COLO668 (cell line): ENCODE results near the gene DOP1B.
"Not testable (repeated sequence)": the region's sequence is repeated elsewhere in the genome, so short reads cannot be mapped to it uniquely, and the experiment has no call there.

ENCODE experiments used
- DNase-seq: peaks from one replicate; lab custom pipeline; 2025; ENCODE audit not compliant: unreplicated experiment; lab: John Stamatoyannopoulos, UW

The DOP1B gene

DNA sequence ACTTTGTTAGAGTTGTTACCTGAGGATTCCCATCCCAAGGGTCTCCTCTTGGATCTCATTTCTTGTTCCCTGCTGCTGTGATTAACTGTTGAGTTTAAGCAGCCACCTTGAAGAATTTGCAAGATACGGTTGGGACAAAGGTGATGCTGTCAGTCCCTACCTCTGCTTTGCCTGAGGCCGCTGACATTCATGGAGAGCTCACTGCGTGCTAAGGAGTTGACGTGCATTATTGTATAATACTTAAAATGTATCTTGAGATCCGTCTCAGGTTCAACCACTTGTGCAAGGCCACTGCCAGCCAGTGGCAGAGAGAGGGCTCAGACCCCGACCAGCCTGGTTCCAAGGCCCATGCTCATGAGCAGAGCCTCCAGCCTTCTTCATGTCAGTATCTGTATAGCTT, 14.2 kb downstream of the DOP1B start:
- DNase-seq = no peak

DNA sequence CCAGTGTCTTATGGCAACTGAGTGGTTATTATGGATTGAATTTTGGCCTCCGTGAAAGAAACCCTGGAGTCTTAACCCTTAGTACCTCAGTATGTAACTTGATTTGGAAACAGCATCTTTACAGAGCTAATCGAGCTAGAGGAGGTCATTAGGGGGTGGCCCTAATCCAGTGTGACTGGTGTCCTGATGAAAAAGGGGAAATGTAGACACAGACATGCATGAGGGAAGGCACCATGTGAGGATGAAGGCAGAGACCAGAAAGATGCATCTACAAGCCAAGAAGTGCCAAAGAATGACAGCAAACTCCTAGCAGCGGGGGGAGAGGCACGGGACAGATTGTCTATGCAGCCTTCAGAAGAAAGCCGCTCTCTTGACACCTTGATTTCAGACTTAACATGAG, 14.7 kb downstream of the DOP1B start:
- no peak for DNase-seq

DNA sequence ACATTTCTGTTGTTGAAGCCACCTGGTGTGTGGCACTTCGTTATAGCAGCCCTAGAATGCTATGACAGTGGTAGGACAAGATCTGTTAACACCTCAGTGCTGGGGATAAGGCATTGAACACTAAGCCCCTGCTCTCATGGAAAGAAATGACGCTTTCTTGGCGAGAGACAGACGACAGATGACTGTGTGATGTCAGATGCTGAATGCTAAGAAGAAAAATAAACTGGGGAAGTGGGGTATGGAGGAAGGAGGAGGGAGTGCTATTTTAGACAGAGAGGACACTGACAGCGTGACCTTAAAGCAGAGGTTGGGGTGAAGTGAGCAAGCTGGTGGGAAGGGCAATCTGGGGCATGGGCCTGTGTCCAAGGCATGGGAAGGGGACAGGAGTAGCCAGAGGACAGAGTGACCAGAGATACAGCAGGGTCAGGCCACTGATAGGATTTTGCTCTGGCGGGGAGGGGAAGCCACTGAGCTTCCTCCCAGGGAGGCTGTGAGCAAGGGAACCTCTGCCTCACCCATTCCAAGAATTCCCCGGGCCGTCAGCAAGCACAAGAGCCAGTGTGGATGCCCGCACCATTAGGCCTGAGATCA, 15.2 kb downstream of the DOP1B start:
- no peak for DNase-seq

DNA sequence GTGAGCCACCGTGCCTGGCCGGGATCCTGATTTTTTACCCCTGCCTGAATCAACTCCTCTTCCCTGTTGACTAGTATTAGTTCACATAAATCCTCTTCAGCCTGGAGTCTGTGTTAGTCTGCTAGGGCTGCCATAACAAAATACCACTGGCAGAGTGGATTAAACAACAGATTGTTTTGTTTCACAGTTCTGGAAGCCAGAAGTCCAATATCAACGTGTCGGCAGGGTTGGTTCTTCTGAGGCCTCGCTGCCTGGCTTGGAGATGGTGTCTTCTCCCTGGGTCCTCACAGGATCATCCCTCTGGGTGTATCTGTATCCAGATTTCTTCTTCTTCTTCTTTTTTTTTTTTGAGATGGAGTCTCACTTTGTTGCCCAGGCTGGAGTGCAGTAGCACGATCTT, 18.2 kb downstream of the DOP1B start:
- no peak for DNase-seq

DNA sequence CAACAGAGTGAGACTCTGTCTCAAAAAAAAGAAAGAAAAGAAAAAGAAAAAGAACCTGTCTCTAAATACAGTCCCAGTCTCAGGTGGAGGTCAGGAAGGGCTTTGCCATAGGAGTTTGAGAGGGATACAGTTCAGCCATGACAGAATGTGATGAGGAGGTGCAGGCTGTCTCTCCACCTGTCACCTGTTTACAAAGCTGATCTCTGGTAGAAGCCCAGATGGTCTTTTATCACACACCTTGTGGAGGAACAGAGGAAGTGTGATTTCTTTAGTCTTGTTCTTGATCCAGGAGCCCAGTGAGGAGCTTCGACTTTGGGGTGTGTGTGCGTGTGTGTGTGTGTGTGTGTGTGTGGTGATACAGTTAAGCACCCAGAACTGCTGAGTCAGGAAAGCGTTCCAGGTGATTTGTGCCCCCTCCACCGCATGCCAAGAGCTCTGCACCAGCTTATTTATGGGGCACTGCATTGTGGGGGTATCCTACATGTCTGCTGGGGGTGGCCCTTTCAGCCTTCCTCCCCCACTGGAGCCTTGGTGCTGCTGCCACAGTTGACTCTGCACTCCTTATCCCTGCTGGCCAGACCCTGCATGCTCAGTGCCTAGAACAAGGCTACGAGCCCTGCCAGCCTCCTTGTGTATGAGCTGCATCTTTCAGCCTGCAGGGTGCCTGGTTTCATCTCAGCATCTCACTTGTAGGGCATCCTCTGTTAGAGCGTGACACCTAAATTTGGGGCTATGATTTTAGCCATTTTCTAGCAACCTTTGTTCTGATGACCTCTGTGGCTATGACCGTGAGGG, 19.3 kb downstream of the DOP1B start:
- DNase-seq = peak; percentile 32

DNA sequence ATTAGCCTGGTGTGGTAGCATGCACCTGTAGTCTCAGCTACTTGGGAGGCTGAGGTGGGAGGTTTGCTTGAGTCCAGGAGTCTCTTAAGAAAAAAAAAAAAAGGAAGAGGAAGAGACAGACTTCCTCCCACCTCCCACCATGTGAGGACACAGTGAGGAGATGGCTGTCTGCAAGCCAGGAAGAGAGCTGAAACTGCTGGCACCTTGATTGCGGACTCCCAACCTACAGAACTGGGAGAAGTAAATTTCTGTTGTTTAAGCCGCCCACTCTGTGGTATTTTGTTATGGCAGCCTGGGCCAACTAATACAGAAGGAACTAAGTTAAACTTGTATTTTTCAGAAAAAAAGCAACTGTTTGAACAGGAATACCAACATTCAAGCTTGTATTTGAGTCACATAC, 21.7 kb downstream of the DOP1B start:
- no peak for DNase-seq

DNA sequence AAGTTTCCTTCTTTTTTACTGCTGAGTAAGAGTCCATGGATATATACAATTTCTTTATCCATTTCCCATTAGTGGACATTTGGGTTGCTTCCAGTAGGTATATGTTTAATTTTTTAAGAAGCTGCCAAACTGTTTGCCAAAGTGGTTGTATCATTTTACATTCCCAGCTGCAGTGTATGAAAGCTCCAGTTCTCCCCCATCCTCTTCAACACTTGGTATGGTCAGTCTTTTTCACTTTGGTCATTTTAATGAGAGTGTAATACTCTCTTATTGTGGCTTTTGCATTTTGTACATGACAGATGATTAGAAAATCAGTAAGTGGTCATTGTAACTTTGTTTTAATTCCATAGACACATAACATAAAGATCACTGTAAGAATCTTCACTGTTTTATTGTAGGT, 22.5 kb downstream of the DOP1B start:
- DNase-seq = no peak

DNA sequence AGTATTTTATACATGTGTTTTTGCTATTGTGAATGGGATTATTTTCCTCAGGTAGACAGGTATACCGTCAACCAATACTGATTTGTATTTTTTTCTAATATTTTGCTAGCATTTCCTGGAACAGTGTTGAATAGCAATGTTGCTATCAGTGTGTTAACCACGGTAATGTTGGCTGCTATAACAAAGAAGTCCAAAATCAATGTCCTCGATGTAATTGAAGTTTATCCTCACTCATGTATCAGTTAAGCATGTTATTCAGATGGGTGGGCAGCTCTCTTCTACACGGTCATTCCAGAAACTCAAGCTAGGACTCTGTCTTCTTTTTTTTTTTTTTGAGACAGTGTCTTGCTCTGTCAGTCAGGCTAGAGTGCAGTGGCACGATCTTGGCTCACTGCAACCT, 24.3 kb downstream of the DOP1B start:
- DNase-seq = no peak

DNA sequence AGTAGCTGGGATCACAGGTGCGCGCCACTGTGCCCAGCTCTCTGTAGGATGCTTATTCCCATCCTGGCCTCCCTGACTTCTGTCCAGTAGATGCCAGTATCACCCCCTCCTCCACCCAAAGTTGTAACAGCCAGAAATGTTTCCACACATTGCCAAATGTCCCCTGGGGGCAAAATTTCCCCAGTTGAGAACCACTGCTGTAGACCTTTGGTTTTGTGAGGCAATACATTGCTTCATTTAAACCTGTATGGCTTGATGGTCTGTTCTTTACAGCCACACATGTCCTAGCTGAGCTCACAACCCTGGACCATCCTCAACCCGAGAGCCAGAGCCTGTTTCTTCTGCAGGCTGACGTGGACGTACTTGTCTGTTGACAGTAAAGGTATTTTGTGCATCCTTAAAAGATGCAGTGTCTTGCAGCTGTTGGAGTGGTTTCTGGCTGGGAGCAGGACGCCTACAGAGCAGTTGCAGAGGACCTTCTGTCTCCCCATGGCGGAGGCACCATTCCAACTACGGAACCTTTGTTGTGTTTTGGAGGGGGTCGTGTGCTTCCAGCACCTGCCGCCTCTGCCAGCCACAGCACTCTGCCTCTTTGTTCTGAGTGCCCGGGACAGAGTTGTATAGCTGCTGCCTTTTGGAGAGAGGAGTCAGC, 26.6 kb downstream of the DOP1B start:
- no peak for DNase-seq

DNA sequence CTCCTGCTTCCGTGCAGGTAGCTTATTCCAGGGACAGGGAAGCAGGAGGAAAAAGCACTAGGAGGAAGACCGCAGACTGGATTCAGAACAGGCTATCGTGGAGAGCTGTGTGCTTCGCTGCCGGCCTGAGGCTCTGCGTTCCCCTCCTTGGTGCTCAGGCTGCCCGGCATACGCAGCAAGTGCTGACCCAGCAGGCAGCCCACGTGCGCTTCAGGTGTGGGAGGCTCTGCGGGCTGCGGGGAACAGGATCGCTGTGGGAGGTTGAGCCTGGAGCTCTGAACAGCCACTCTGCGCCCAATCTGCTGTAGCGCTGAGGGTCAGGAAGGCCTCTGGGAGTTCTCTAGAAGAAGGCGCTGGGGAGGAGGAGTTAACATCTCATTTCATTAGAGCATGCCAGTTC, 27.9 kb downstream of the DOP1B start:
- no peak for DNase-seq

DNA sequence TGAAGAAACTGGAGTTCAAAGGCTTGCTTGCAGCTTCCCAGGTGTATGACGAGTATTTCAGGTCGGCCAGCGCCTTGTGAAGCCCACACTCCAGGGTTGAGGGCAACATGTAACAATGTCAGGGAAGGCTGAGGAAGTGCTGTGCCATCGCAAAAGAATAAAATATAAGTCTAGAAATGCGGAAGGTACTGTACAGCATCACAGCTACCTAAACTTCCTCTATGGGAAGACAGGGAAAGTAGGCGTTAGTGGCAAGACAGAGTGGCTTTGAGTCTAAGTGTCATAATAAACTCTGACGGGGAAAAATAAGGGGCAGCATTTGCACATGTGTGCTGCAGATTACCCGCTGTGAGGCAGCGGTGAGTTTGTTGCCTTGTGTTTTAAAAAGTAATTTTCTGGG, 28.9 kb downstream of the DOP1B start:
- DNase-seq = no peak

DNA sequence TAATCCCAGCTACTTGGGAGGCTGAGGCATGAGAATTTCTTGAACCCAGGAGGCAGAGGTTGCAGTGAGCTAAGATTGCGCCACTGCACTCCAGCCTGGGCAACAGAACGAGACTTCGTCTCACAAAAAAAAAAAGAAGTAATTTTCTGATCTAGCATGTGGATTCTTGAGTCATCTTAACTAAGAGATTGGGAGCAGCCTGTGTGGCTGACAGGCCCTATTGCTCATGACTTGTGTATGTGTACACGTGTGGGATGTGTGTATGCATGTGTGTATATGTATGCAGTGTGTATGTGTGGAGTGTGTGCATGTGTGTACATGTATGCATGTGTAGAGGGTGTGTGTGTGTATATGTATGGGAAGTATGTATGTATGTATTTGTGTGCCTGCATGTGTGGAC, 29.5 kb downstream of the DOP1B start:
- no peak for DNase-seq

DNA sequence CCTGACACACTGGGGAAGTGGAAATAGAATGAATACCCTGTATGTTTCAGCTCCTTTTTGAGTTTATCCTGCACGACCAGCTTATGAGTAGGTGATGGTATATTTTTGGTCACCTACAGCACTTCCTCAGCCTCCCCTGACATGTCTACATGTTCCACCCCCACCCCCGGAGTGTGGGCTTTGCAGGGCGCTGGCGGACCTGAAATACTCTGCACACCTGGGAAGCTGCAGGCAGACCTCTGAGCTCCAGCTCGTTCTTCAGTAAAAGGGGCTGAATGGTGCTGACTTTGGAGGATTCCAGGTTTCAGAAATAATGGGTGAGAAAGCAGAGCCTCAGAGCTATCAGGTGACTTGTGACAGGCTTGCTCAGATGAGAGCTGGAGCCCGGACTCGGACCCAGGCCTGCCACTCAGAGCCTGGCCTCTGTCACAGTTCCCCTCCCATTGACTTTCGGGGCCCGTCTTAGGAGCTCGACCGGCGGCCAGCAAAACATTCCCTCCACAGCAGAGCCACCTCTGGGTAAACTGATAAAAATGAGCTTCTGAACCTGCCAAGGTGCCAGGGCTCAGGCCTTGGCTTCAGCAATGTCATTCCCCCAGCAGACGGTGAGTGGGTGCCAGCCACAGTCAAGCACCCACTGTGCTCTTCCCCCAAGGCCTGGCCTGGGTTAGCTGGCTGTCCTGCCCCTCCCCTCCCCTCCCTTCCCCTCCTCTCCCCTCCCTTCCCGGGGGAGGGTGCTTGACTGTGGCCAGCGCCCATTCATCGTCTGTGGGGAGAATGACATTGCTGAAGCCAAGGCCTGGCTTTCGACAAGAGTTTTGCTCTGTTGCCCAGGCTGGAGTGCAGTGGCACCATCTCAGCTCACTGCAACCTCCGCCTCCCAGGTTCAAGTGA, 30.1 kb downstream of the DOP1B start:
- DNase-seq = peak; percentile 25

DNA sequence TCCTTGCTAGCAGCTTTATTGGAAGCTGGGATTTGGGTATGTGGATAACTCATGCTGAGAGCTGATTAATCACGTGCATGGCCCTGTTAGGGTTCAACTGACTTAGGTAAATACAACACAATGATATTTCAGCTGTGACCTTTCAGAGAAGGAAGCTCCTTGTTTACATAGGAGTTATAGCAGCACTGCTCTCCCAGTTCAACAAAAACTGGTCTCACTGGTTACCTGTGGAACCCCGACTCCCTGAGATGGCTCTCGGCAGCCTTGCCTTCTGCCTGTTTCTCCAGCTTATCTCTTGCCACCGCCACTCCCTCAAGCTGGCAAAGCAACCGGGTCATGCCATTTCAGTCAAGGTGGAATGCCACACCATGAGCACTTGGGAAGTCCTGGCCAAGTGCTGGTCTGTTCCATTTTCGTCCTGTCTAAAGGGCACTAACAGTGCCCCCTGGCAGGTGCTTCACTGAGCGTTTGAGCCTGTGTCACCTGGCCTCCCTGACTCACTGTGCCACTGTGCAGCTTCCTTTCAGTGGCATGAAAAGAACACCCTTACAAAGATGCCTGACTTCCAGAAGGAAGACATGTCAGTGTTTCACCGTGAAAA, 31.6 kb downstream of the DOP1B start:
- peak; percentile 84 for DNase-seq

DNA sequence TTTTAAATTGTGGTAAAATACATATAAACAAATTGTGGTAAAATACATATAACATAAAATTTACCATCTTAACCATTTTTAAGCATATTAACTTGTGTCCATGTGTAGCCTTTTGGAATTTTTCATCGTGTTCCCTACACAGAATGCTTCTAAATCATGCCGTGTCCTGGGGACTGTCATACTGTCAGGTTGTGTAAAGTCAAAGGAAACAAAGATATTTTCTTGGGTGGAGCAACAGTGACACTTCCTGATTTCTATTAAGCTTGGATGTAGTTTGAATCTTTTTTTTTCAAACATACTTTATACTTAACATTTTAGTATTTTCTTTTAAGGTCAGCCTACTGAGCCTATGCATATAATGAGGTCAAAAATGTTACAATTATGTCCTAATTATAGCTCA, 32.3 kb downstream of the DOP1B start:
- DNase-seq = no peak

DNA sequence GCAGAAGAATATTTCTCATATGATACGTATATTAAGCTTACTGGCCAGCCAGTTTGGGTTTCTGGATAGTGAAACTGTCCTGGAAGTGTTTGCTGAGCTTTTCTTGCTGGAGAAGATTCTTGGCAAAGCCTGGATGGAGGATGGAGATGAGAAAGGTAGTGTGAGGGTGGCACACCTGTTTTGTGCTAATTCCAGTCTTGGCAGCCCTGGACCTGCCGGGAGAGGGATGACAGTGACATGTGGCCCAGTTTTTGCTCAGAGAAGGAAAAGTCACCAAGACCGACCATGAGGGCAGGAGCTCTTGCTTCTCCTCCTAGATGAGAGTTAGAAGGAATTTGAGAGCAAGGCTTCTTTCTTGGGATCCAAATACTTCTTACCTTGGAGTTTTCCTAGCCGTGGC, 34.1 kb downstream of the DOP1B start:
- DNase-seq = no peak

DNA sequence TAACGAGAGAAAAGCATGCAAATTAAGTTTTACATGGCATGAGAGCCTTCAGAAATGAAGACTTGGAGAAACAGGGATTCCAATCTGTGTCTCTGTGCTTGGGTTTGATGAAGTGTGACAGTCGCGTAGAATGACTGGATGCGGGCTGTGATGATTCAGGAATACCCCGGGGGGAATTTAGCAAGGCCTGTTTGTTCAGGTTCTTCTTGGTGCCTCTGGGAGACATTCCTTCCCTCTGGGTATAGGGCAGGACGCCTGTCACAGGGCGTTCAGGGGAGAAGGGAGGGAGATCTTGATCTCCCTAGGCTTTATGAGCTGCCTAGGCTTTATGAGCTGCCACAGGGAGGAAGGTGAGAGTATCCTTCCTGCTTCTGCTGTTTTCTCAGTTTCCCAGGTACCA, 36.6 kb downstream of the DOP1B start:
- no peak for DNase-seq

DNA sequence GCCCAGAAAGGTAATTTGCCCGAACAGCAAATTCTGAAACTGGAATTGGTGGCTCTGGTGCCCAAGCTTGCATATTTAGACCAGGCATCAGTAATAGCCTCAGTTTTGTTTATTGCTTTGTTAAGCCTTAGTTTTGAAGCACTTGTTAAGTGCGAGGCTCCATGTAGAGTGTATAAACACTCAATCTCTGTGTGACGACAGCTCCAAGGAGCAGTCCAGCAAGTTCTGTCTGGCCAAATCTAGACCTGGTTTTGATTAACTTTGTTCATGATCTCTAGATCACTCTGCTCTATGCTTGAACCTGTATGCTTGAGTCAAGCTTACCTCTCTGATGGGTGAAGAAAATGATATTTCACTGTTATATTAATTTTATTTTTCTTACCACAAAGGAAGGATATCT, 37.4 kb downstream of the DOP1B start:
- DNase-seq = no peak

DNA sequence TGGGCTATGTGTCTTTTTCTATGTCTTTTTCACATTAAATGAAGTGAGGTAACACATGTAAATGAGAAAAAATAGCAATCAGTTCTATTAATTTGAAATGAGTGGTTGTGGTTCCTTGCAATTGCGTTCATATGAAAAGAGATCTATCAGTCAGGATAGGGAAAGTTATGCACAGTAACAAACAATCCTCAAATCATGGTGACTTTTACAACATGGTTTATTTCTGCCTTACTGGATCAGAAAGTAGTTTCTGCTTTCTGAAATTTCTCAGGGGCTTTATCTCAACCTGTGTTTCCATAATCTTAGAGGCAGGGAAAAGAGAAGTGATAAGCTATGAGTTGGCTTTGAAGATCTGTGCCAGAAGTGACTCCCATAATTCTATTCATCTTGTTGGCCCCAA, 39.0 kb downstream of the DOP1B start:
- no peak for DNase-seq

DNA sequence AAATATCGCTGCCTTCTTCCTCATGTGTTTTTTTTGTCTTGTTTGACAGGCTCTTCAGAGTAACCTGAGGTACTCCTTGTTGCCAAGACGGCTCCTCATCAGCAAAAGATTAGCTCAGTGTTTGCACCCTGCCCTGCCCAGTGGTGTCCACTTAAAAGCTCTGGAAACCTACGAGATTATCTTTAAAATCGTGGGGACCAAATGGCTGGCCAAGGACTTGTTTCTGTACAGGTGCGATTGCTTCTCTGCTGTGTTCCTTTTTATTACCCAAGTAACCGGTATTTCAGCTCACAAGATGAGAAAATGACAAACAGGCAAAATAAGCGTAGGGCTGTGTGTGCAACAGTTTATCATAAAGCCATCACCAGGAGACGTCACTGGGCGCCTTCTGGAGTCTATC, 42.4 kb downstream of the DOP1B start:
- no peak for DNase-seq

DNA sequence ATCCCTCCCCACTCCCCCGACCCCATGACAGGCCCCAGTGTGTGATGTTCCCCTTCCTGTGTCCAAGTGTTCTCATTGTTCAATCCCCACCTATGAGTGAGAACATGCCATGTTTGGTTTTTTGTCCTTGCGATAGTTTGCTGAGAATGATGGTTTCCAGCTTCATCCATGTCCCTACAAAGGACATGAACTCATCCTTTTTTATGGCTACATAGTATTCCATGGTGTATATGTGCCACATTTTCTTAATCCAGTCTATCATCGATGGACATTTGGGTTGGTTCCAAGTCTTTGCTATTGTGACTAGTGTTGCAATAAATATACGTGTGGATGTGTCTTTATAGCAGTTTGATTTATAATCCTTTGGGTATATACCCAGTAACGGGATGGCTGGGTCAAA, 43.0 kb downstream of the DOP1B start:
- not testable (repeated sequence) for DNase-seq
